ENCODE data around the gene COX8A.

DNA sequence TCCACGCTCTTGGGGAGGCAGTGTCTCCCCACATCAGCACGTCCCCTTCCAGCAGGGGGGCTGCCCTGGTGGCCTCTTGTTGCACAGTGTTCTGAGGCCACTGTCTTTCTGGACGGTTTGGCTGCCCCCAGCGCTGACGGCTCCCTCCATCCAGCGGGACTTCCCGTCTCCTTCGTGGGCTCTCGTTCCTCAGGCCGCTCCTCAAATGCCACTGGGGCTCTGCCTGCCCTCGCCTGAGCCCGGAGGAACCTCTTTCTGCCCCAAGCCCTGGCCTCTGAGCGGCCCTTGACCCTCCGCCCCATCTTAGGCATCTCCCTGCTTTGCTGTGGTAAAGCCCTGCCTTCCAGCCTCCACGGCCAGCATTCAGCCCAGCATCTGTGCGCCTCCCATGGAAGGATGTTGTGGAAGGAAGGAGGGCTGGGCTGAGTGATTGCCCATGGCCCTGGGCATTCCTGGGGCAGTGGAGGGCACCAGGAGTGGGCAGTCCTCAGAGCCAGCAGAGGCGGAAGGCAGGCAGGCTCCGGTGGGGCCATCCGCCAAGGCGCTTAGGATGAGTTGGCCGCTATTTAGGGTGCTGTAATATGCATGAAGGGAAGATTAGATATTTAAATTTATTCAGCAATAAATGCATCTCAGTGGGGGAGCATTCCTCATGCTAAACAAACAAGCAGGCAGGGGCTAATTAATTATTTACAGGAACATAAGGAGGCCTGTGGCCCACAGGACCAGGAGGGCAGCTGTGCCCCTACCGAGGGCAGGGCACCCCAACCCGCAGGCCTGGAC, 29.6 kb downstream of the COX8A start:
- TF ChIP-seq, protein P1, sequence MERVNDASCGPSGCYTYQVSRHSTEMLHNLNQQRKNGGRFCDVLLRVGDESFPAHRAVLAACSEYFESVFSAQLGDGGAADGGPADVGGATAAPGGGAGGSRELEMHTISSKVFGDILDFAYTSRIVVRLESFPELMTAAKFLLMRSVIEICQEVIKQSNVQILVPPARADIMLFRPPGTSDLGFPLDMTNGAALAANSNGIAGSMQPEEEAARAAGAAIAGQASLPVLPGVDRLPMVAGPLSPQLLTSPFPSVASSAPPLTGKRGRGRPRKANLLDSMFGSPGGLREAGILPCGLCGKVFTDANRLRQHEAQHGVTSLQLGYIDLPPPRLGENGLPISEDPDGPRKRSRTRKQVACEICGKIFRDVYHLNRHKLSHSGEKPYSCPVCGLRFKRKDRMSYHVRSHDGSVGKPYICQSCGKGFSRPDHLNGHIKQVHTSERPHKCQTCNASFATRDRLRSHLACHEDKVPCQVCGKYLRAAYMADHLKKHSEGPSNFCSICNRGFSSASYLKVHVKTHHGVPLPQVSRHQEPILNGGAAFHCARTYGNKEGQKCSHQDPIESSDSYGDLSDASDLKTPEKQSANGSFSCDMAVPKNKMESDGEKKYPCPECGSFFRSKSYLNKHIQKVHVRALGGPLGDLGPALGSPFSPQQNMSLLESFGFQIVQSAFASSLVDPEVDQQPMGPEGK (CRISPR knock-in tag; IDR thresholded peaks at IDR 0.05; ENCODE audit: borderline replicate concordance) = no peak
- TF ChIP-seq ZFP30 (CRISPR knock-in tag; IDR thresholded peaks at IDR 0.05) (no peak), GLIS3 (CRISPR knock-in tag; IDR thresholded peaks at IDR 0.05) (no peak), ZFP3 (CRISPR knock-in tag; IDR thresholded peaks at IDR 0.05) (no peak), ARNTL (CRISPR knock-in tag; IDR thresholded peaks at IDR 0.05; ENCODE audit: borderline replicate concordance, low read depth) (no peak), ZNF70 (CRISPR knock-in tag; IDR thresholded peaks at IDR 0.05) (no peak), BACH2 (CRISPR knock-in tag; IDR thresholded peaks at IDR 0.05; ENCODE audit: borderline replicate concordance) (no peak), RARB (CRISPR knock-in tag; IDR thresholded peaks at IDR 0.05) (no peak), ZNF565 (CRISPR knock-in tag; conservative IDR thresholded peaks at IDR 0.05; ENCODE audit: low read depth) (no peak), PPARA (CRISPR knock-in tag; IDR thresholded peaks at IDR 0.05; ENCODE audit: borderline replicate concordance) (no peak), ESRRG (CRISPR knock-in tag; IDR thresholded peaks at IDR 0.05) (no peak)
- TF ChIP-seq, protein P2, sequence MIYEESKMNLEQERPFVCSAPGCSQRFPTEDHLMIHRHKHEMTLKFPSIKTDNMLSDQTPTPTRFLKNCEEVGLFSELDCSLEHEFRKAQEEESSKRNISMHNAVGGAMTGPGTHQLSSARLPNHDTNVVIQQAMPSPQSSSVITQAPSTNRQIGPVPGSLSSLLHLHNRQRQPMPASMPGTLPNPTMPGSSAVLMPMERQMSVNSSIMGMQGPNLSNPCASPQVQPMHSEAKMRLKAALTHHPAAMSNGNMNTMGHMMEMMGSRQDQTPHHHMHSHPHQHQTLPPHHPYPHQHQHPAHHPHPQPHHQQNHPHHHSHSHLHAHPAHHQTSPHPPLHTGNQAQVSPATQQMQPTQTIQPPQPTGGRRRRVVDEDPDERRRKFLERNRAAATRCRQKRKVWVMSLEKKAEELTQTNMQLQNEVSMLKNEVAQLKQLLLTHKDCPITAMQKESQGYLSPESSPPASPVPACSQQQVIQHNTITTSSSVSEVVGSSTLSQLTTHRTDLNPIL (CRISPR knock-in tag; IDR thresholded peaks at IDR 0.05; ENCODE audit: low read depth) = no peak
- TF ChIP-seq, protein P3, sequence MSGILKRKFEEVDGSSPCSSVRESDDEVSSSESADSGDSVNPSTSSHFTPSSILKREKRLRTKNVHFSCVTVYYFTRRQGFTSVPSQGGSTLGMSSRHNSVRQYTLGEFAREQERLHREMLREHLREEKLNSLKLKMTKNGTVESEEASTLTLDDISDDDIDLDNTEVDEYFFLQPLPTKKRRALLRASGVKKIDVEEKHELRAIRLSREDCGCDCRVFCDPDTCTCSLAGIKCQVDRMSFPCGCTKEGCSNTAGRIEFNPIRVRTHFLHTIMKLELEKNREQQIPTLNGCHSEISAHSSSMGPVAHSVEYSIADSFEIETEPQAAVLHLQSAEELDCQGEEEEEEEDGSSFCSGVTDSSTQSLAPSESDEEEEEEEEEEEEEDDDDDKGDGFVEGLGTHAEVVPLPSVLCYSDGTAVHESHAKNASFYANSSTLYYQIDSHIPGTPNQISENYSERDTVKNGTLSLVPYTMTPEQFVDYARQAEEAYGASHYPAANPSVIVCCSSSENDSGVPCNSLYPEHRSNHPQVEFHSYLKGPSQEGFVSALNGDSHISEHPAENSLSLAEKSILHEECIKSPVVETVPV (CRISPR knock-in tag; IDR thresholded peaks at IDR 0.05) = no peak

Data from SK-N-SH treated with all-trans-retinoic acid at 6 μM for 48 hours (cell line).